WTC11 (cell line): ENCODE measurements around the gene CTNNA1. TPM values are rescaled to one million over a fixed set of nuclear protein-coding genes. Genes with fewer than 3 reads are reported as not detected.

Experiments
- ATAC-seq: fragments of 200-7000 bp; cut with Tn5 transposase; 2 replicates; pipeline ENCODE4 v1.10.0; 2021; ENCODE audit warnings: mild to moderate bottlenecking, moderate library complexity
- CTCF ChIA-PET: fragments of 300-600 bp; sonication (Branson Sonifier 250); formaldehyde crosslinking; loops from one replicate; lab custom pipeline; 2021; ENCODE audit warnings: antibody characterized with exemption; lab: Charles Lee
- POLR2A ChIA-PET: fragments of 350-600 bp; sonication (Branson Sonifier 250); formaldehyde crosslinking; loops from one replicate; lab custom pipeline; 2021; ENCODE audit warnings: antibody characterized with exemption; lab: Charles Lee
- DNase-seq: peaks from one replicate; pipeline ENCODE4 v3.0.0; 2021; ENCODE audit warnings: low spot score
- H3K27ac Mint-ChIP-seq: 2 replicates; pipeline ENCODE4 v1.8.0; 2021; ENCODE audit warnings: mixed read lengths
- H3K27me3 Mint-ChIP-seq: 2 replicates; pipeline ENCODE4 v1.8.0; 2021; ENCODE audit warnings: low read depth, mild to moderate bottlenecking, moderate library complexity, mixed read lengths
- H3K36me3 Mint-ChIP-seq: 2 replicates; pipeline ENCODE4 v1.8.0; 2021; ENCODE audit warnings: mixed read lengths
- H3K4me1 Mint-ChIP-seq: 2 replicates; pipeline ENCODE4 v1.8.0; 2022; ENCODE audit warnings: mixed read lengths
- H3K4me3 Mint-ChIP-seq: 2 replicates; pipeline ENCODE4 v1.8.0; 2021; ENCODE audit warnings: mild to moderate bottlenecking, moderate library complexity, mixed read lengths
- H3K9me3 Mint-ChIP-seq: 2 replicates; pipeline ENCODE4 v1.8.0; 2021; ENCODE audit warnings: mixed read lengths
- ETV6 ChIP-seq: sonication (generic); formaldehyde crosslinking; IDR thresholded peaks from 2 replicates; pipeline ENCODE4 v1.8.1; 2022; ENCODE audit warnings: mild to moderate bottlenecking, missing genetic modification reagents
- GABPB1 ChIP-seq: sonication (generic); formaldehyde crosslinking; IDR thresholded peaks from 2 replicates; pipeline ENCODE4 v1.8.1; 2023; ENCODE audit warnings: mild to moderate bottlenecking, missing genetic modification reagents
- JUN ChIP-seq: sonication (generic); formaldehyde crosslinking; IDR thresholded peaks from 2 replicates; pipeline ENCODE4 v1.8.0; 2023; ENCODE audit warnings: mild to moderate bottlenecking, missing genetic modification reagents
- NR1H2 ChIP-seq: sonication (generic); formaldehyde crosslinking; IDR thresholded peaks from 2 replicates; pipeline ENCODE4 v1.9.0; 2021; ENCODE audit warnings: mild to moderate bottlenecking, moderate library complexity, missing genetic modification reagents
- NR2C2 ChIP-seq: sonication (generic); formaldehyde crosslinking; IDR thresholded peaks from 2 replicates; pipeline ENCODE4 v1.8.0; 2022; ENCODE audit warnings: mild to moderate bottlenecking, missing genetic modification reagents
- PRRX2 ChIP-seq: fragments of 250-450 bp; sonication (Bioruptor Pico); IDR thresholded peaks from 2 replicates; pipeline ENCODE4 v1.8.0; 2021; ENCODE audit warnings: mild to moderate bottlenecking
- SP1 ChIP-seq: sonication (generic); formaldehyde crosslinking; conservative IDR thresholded peaks from 2 replicates; pipeline ENCODE4 v1.8.1; 2022; ENCODE audit warnings: missing genetic modification reagents
- ZNF121 ChIP-seq: sonication (generic); formaldehyde crosslinking; IDR thresholded peaks from 2 replicates; pipeline ENCODE4 v1.8.0; 2023; ENCODE audit warnings: missing genetic modification reagents
- ZNF396 ChIP-seq: fragments of 250-450 bp; sonication (Bioruptor Pico); IDR thresholded peaks from 2 replicates; pipeline ENCODE4 v1.8.0; 2021; ENCODE audit warnings: mild to moderate bottlenecking, moderate library complexity, borderline replicate concordance
- total RNA-seq: library from RNA; stranded (reverse); gene quantifications from 3 replicates; pipeline ENCODE4 v1.2.3, GENCODE V29; 2021
- TF ChIP-seq, protein P1 (sequence below): sonication (generic); formaldehyde crosslinking; IDR thresholded peaks from 2 replicates; pipeline ENCODE4 v1.8.1; 2022; ENCODE audit warnings: missing genetic modification reagents, borderline replicate concordance
- TF ChIP-seq, protein P2 (sequence below): sonication (generic); formaldehyde crosslinking; IDR thresholded peaks from 2 replicates; pipeline ENCODE4 v1.8.1; 2023; ENCODE audit warnings: mild to moderate bottlenecking, moderate library complexity, missing genetic modification reagents
- TF ChIP-seq, protein P3 (sequence below): fragments of 250-450 bp; sonication (Bioruptor Pico); IDR thresholded peaks from 2 replicates; pipeline ENCODE4 v1.9.0; 2021; ENCODE audit warnings: moderate library complexity, mild to moderate bottlenecking, inconsistent platforms, borderline replicate concordance
- TF ChIP-seq, protein P4 (sequence below): sonication (generic); formaldehyde crosslinking; IDR thresholded peaks from 2 replicates; pipeline ENCODE4 v1.8.1; 2022; ENCODE audit warnings: low read depth, mild to moderate bottlenecking, moderate library complexity, missing genetic modification reagents, borderline replicate concordance
- TF ChIP-seq, protein P5 (sequence below): sonication (generic); formaldehyde crosslinking; IDR thresholded peaks from 2 replicates; pipeline ENCODE4 v1.8.1; 2023; ENCODE audit warnings: mild to moderate bottlenecking, missing genetic modification reagents, borderline replicate concordance
- TF ChIP-seq, protein P6 (sequence below): sonication (generic); formaldehyde crosslinking; IDR thresholded peaks from 2 replicates; pipeline ENCODE4 v1.8.0; 2022; ENCODE audit warnings: mild to moderate bottlenecking, missing genetic modification reagents

Gene CTNNA1
- total RNA-seq, 1 experiment from 2014 or later = 309 TPM

DNA sequence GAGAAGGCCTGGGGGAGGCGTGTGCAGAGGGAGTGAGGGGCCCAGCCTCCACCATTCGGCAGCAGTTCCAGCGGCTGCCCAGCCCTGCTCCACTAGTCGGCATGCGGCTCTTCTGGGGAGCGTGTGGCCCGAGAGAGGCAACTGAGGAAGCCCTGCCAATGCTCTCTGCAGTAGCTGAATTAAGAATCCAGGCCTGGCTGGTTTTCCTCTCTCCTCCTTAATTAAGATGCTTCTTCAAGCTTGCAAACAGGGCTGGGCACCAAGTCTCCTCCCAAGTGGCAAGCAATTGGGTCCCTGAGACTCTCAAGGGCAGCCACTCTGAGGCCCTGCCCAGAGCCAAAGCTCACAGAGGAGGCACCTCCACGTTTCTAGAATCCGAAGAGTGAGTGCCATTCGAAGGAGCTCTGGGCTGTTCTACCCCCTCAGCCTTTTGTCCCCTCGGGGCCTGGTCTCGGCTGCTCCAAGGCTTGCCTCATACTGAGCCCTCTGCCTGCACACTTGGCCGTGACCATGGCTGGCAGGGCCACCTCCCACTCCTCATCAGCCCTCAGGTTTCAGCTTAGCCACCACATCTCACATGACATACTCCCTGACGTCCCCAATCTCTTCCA is 197.3 kb downstream of the CTNNA1 start:
- no peaks in the 10 kb centered on the region for H3K36me3 Mint-ChIP-seq
- no peak for TF ChIP-seq ETV6
- no peak for TF ChIP-seq JUN (CRISPR knock-in tag)
- TF ChIP-seq NR2C2 (CRISPR knock-in tag) = no peak
- no peak for TF ChIP-seq ZNF121
- TF ChIP-seq, protein P1, sequence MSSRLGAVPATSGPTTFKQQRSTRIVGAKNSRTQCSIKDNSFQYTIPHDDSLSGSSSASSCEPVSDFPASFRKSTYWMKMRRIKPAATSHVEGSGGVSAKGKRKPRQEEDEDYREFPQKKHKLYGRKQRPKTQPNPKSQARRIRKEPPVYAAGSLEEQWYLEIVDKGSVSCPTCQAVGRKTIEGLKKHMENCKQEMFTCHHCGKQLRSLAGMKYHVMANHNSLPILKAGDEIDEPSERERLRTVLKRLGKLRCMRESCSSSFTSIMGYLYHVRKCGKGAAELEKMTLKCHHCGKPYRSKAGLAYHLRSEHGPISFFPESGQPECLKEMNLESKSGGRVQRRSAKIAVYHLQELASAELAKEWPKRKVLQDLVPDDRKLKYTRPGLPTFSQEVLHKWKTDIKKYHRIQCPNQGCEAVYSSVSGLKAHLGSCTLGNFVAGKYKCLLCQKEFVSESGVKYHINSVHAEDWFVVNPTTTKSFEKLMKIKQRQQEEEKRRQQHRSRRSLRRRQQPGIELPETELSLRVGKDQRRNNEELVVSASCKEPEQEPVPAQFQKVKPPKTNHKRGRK = no peak
- TF ChIP-seq GABPB1 (CRISPR knock-in tag) = no peak
- TF ChIP-seq, protein P2, sequence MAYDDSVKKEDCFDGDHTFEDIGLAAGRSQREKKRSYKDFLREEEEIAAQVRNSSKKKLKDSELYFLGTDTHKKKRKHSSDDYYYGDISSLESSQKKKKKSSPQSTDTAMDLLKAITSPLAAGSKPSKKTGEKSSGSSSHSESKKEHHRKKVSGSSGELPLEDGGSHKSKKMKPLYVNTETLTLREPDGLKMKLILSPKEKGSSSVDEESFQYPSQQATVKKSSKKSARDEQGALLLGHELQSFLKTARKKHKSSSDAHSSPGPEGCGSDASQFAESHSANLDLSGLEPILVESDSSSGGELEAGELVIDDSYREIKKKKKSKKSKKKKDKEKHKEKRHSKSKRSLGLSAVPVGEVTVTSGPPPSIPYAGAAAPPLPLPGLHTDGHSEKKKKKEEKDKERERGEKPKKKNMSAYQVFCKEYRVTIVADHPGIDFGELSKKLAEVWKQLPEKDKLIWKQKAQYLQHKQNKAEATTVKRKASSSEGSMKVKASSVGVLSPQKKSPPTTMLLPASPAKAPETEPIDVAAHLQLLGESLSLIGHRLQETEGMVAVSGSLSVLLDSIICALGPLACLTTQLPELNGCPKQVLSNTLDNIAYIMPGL (CRISPR knock-in tag) = no peak
- TF ChIP-seq, protein P3, sequence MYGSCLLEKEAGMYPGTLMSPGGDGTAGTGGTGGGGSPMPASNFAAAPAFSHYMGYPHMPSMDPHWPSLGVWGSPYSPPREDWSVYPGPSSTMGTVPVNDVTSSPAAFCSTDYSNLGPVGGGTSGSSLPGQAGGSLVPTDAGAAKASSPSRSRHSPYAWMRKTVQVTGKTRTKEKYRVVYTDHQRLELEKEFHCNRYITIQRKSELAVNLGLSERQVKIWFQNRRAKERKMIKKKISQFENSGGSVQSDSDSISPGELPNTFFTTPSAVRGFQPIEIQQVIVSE = no peak
- no peak for TF ChIP-seq ZNF396
- TF ChIP-seq SP1 = no peak
- no peak for TF ChIP-seq NR1H2 (CRISPR knock-in tag)
- TF ChIP-seq PRRX2 = no peak
- TF ChIP-seq, protein P4, sequence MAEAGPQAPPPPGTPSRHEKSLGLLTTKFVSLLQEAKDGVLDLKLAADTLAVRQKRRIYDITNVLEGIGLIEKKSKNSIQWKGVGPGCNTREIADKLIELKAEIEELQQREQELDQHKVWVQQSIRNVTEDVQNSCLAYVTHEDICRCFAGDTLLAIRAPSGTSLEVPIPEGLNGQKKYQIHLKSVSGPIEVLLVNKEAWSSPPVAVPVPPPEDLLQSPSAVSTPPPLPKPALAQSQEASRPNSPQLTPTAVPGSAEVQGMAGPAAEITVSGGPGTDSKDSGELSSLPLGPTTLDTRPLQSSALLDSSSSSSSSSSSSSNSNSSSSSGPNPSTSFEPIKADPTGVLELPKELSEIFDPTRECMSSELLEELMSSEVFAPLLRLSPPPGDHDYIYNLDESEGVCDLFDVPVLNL = no peak
- TF ChIP-seq, protein P5, sequence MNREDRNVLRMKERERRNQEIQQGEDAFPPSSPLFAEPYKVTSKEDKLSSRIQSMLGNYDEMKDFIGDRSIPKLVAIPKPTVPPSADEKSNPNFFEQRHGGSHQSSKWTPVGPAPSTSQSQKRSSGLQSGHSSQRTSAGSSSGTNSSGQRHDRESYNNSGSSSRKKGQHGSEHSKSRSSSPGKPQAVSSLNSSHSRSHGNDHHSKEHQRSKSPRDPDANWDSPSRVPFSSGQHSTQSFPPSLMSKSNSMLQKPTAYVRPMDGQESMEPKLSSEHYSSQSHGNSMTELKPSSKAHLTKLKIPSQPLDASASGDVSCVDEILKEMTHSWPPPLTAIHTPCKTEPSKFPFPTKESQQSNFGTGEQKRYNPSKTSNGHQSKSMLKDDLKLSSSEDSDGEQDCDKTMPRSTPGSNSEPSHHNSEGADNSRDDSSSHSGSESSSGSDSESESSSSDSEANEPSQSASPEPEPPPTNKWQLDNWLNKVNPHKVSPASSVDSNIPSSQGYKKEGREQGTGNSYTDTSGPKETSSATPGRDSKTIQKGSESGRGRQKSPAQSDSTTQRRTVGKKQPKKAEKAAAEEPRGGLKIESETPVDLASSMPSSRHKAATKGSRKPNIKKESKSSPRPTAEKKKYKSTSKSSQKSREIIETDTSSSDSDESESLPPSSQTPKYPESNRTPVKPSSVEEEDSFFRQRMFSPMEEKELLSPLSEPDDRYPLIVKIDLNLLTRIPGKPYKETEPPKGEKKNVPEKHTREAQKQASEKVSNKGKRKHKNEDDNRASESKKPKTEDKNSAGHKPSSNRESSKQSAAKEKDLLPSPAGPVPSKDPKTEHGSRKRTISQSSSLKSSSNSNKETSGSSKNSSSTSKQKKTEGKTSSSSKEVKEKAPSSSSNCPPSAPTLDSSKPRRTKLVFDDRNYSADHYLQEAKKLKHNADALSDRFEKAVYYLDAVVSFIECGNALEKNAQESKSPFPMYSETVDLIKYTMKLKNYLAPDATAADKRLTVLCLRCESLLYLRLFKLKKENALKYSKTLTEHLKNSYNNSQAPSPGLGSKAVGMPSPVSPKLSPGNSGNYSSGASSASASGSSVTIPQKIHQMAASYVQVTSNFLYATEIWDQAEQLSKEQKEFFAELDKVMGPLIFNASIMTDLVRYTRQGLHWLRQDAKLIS = no peak
- TF ChIP-seq, protein P6, sequence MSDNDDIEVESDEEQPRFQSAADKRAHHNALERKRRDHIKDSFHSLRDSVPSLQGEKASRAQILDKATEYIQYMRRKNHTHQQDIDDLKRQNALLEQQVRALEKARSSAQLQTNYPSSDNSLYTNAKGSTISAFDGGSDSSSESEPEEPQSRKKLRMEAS (CRISPR knock-in tag) = no peak
- H3K4me1 Mint-ChIP-seq = peaks cover 36% of the 10 kb centered on the region
- no peaks in the 10 kb centered on the region for H3K27me3 Mint-ChIP-seq
- ATAC-seq (no peak), DNase-seq (no peak)
- H3K4me3 Mint-ChIP-seq = no peak overlapping the region
- peak overlapping the region; percentile 59; the same call in 1 of the 2 replicates for H3K27ac Mint-ChIP-seq
- POLR2A ChIA-PET = no interaction called here
- CTCF ChIA-PET = interaction anchor here (0.5 to 1.6 kb wide), 2 partner anchors 357 to 371 kb away, joined by 3 read pairs; no protein-coding TSS in a partner anchor
- H3K9me3 Mint-ChIP-seq = no peaks in the 10 kb centered on the region
